HG03064 (cell line): ENCODE measurements around the gene TCF7L1.

Experiments
- ATAC-seq: cut with Tn5 transposase; IDR thresholded peaks from one replicate; pipeline ENCODE4 v1.9.1; 2021; ENCODE audit warnings: low read depth; ENCODE audit not compliant: unreplicated experiment

The TCF7L1 gene

DNA sequence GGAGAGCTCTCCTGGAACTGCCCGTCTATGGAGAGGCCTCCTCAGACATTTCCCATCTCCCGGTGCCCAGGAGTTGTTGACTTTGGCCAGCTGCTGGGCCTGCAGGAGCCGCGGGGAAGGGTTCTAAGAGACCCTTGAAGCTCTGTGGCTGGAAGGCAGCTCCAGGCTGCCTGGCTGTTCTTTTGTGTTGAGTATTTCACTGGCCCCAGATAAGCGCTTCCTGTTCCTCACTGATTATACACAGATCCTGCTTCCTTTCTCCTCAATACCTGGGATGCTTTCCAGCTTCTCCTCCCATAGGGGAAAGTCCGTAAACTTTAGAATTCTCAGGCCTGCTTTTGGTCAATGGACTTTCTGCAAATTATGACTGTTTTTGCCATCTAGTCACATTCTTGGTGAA lies 136.8 kb downstream of the TCF7L1 start:
- ATAC-seq: no peak

- ATAC-seq: no peak
Observed at GRCh38 chr2:85272357-85272756, 139.2 kb downstream of the TCF7L1 start.

DNA sequence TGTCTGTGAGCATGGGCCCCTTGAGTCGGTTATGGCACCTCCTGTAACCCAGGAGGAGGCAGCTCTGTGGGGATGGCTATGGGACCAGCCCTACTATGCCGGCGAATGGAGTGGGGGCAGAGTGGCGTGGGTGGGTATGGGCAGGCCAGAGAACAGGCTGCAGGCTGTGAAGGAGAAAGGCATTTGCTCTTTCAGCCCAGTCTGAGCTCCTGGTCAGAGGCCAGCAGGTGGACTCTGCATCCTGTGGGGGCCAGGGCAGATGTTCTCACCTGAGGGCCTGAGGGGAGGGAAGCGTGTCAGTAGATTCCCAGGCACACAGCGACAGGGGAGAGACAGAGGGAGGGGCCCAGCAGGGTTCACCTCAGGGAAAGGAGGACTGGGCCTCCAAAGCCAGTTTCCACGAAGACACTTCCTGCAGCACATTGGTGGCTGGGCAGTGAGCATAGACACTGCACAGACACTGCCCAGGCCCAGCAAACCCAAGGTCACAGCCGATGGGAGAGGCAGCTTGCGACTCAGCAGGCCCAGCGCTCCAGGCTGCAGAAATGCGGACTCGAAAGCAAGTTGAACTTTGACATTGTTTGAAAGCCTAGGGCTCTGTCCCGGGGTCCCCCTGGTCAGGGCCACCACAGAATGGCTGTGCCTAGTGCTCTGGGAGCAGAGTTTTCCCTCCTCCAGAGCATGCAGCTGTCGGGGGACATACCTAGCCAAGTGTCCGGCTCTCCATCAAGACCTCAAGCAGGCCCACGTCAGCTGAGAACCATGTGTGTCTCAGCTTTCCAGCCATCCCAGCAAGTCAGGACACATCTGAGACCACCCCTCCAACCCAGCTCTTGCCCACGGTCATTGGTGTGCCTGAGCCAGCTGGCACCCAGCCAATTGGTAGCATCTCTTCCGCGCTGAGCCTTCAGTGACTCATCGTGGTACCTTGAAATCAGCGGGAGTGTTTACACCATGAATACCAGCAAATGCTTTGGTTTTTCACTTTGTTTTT lies 140.8 kb downstream of the TCF7L1 start:
- no peak for ATAC-seq

DNA sequence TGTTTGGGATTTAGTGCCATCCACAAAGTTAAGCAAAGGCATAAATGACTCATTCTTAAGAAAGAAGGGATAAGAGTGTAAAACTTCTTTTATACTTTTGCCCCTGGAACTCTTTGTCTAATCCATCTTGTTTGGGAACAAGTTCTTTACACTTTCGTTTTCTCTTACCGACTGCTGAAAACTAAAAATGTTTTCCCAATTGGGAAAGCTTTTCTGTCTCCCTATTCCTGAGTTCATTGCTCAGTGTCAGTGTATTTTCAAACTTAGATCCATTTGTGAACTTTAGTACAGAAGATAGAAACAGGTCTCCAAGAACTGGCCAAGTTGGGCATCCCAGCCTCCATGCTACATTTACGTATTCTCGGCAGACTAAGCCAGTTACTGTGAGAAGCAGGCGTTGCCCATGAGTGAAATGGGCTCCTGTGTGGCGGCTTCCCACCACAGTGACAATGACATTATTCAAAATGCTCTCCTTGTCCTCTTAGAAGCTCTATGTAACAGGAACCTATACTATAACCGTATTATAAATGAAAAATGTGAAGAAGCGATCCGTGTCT lies 142.9 kb downstream of the TCF7L1 start:
- no peak for ATAC-seq

DNA sequence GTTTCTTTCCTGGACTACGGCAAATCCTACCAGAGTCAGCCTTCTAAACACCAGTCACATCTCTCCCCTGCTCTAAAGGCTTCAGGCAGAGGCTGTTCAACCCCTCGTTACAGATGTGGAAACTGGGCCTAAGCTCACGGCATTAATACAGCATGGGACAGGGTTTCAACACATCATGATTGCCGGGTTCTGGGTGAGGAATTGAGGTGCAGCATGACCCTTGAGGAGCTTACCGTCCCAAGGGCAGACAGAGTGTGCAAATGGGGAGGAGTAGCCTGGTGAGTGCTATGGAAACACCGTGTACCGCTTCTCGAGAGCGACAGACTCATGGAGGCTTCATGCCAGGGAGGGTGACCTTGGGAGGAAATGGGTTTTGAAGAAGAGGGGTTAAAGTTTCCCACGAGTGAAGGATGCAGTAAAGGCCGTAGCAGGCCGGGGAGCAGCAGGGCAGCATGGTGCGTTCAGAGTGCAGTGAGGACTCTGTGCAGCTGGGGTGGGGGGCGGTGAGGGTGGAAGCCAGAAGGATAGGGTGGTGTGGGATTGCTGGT lies 143.5 kb downstream of the TCF7L1 start:
- no peak for ATAC-seq

DNA sequence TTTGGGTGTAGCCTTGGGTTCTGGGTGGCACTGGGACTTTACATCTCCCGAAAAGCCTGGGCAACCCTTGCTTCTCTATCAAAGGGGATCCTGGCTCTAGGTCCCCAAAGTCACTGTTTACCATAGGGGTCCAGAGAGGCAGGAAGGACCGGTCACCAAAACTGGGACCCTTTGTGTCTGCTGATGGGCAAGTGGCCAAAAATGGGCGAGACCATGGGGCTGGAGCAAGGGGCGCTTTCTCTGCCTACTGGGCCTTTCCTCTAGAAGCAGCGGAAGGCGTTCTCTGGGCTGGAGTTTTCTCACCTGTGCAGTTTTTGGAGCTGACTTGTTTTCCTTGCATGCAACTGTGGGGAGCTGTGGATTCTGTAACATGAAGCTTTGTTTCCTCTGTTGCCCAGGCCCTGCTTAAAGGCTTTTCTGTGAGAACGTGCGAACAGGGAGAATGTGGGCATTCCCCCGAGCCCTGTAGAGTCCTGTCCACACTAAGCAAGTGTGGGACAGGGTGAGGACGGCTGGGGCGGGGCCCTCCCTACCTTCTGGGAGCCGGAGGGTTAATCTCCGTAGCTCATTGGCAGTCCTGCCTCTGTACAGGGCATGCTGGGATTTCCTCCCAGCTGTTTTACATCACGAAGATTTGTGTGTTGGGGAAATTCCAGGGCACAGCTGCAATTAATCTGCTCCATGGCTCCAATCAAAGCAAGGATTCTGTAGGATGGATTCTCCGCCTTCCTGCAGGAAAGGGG lies 144.4 kb downstream of the TCF7L1 start:
- no peak for ATAC-seq

DNA sequence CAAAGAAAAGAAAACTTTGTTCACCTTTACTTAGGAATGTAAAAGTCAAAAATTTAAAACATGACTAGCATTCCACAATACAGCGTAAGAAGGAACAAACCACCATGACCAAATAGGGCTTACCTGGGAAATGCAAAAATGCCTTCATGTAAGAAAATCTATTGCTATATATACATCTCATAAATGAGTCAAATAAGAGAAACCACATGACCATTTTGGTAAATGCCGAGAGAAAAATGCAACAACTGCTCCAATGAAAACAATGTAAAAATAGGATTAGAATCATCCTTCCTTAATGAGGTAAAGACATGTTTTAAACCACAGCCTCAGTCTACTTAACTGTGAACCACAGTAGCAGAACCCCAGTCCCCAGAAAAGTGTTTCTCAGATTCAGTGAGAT lies 145.2 kb downstream of the TCF7L1 start:
- ATAC-seq: no peak

DNA sequence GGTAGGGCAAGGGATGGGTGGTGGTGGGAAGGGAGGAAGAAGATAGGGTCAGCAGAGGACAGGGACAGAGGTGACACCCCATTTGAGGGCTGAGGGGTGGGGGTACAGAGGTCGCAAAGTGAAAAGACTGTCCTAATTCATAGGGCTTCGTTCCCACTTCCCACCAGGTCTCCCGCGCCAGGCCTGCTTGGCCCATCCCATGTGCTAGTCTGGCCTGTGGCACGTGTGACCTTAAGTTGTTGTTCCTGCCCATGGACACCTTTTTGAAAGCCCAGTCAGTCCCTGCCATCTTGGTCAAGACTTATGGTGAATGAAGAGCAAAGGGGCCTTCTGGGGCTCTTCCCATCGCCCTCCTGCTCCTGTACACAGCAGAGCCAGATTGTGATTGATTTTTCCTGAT lies 148.4 kb downstream of the TCF7L1 start:
- no peak for ATAC-seq

DNA sequence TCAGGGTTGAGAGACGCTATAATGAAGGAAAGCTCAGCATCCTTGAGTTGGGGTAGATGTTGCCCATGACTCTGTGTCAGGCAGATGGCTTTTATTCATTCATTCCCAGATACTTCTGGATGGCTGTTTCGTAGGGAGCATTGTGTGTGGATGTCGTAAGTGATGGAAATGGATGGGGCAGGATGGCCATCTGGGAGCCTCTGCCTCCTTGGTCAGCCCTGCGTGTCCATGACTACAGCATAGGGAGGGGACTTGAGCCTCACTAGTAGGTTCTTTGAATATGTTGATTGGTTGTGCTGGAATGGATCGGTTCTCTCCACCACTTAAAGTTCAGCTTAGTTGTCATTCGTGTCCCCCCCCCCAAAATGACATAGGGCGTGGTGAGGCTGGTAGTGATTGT lies 149.7 kb downstream of the TCF7L1 start:
- ATAC-seq: no peak

DNA sequence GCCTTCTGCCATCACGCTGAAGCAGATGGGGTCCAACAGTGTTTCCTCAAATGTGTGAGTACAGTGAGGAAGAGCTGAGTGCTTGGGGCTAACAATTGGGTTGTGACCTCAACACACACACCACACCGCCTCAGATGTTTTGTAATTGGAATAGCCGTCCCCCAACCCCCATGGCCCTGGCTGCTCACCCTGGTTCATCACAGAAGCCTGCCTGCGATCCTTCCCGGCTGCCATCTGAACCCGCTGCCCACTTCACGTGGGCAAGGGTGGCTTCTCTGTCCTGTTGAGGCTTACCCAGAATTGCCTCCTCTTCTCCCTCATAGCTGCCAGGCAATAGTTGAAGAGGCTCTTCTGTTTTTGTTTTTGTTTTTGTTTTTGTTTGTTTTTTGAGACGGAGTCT lies 150.4 kb downstream of the TCF7L1 start:
- ATAC-seq: no peak

DNA sequence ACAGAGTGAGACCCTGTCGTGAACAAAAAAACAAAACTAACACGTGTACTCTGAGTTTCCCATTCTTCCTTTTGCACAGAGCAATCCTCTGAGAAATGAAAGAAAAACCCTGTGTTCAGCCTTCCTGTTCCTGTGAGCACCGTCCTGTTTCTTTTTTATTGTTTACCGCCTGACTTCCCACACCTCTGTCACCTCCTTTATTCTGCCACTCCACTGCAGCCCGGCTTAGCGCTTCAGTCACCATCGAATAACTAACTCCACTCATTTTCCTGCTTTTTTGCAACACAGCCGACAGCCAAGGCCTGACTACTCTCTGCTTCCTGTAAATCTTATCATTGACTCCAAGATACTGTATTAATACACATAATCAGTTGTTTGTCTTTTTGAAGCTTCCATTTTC lies 153.7 kb downstream of the TCF7L1 start:
- no peak for ATAC-seq

DNA sequence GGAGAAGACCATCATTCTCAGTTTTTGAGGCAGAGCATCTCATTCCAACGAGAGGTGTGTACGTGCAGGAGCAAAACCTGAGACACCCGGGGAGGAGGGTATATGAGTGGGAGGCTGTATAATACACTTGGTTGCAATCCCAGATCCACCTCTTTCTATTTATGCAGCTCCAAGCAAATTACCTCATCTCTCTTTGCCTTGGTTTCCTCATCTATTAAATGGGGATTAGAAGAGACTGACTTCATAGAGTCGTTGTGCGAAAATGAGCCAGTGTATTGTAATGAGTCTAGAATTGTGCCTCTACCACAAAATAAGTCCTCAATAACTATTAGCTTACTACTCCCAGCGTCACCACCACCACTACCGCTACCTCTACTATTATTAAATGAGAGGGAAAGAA lies 154.5 kb downstream of the TCF7L1 start:
- ATAC-seq: no peak

- no peak for ATAC-seq
Observed at GRCh38 chr2:85288244-85288725, 155.1 kb downstream of the TCF7L1 start.

DNA sequence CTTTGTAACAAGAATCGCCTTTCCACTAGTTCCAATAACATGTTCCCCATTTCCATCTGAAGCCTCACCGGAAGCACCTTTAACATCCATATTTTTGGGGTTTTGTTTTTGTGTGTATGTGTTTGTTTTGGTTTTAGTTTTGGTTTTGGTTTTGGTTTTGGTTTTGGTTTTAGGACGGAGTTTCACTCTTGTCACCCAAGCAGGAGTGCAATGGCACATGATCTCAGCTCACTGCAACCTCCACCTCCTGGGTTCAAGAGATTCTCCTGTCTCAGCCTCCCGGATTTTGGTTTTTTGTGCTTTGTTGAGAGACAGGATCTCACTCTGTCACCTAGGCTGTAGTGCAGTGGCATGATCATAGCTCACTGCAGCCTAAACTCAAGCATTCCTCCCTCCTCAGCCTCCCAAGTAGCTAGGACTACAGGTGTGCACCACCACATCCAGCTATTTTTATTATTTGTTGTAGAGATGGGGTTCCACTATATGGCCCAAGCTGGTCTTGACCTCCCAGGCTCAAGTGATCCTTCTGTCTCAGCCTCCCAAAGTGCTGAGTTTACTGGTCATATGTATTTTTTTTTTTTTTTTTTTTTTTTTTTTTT lies 158.3 kb downstream of the TCF7L1 start:
- ATAC-seq: no peak

GRCh38 chr2:85302121-85302520 lies 168.9 kb downstream of the TCF7L1 start:
- ATAC-seq: no peak

DNA sequence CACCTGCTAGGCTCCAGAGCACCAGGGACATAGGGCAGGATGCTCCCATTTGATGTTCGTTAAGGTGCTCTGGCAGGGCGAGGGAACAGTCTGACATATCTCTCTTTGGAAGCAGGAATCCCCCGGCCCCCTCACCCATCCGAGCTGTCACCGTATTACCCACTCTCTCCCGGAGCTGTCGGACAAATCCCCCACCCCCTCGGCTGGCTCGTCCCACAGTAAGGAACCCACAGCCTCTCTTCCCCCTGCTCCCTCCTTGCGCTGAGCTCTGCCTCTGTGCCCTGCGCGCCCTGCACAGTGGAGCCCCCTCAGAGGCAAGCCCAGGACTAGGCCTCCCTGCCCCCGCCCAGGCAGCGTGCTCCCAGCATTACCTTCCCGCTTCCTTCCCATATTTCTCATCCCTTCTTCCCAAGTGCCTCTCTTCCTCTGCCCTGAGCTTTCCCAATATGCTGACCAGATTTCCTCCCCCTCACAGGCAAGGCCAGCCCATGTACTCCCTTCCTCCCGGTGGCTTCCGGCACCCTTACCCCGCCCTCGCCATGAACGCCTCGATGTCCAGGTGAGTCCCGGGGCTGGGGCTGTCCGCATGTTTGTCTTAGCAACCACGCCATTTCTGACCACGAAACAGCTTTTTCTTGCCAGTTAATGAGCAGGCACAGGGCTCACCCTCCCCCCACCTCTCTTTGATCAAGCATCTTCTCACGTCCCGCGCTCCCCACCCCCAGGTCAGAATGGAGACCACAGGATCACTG lies 170.8 kb downstream of the TCF7L1 start:
- no peak for ATAC-seq

GRCh38 chr2:85307527-85307897 lies 174.3 kb downstream of the TCF7L1 start:
- no peak for ATAC-seq

- ATAC-seq: no peak
Observed at GRCh38 chr2:85308201-85308600, 175.0 kb downstream of the TCF7L1 start.

DNA sequence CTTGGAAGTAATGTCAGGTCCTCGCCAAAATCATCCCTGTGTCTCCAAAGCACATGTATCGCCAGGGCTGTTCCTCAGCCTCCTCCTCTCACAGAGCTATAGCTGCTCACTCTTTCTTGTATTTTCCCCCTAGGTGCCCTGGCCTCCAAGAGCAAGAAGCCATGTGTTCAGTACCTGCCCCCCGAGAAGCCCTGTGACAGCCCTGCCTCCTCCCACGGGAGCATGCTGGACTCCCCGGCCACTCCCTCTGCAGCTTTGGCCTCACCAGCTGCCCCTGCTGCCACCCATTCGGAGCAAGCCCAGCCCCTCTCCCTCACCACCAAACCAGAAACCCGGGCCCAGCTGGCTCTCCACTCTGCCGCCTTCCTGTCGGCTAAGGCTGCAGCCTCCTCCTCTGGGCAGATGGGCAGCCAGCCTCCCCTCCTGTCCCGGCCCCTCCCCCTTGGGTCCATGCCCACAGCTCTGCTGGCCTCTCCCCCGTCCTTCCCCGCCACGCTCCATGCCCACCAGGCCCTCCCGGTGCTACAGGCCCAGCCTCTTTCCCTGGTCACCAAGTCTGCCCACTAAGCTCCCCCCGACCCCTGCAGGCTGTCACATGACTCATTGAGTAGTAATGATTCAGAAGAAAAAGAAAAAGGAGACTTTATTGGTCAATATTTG lies 175.8 kb downstream of the TCF7L1 start:
- no peak for ATAC-seq
